Measurements from ENCODE around the gene MBNL3. TPM values are rescaled to one million over a fixed set of nuclear protein-coding genes. Genes with fewer than 3 reads are reported as not detected.

Gene MBNL3
- total RNA-seq, 2 experiments from 2014 or later = 30.0 TPM

DNA sequence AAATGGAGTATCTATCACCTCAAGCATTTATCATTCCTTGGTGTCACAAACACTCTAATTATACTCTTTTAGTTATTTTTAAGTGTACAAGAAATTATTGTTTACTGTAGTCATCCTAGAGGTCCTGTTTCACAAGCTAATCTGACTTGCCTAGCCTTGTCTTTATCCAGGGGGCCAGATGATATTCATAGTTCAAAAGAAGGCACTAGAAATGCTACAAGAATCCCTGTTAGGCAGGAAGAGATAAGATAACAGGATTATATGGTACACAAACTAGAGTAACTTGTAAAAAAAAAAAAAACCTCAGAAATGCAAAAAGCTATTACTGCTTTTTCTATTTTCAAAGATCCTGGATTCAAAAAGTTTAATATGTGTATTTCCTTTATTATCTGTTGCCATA lies 95.8 kb downstream of the MBNL3 start:
- Mint-ChIP-seq H3K27me3 (ENCODE audit: low read depth) (no peaks in the 10 kb centered on the region), H3K27ac (no peak overlapping the region), H3K4me1 (ENCODE audit: low read depth) (no peaks in the 10 kb centered on the region), H3K9me3 (ENCODE audit: insufficient read depth) (no peaks in the 10 kb centered on the region), H3K4me3 (no peak overlapping the region), H3K36me3 (ENCODE audit: low read depth) (peaks cover 3% of the 10 kb centered on the region)
- ATAC-seq (no peak), DNase-seq (no peak)
- ChIA-PET POLR2A (no interaction called here), CTCF (no interaction called here)

DNA sequence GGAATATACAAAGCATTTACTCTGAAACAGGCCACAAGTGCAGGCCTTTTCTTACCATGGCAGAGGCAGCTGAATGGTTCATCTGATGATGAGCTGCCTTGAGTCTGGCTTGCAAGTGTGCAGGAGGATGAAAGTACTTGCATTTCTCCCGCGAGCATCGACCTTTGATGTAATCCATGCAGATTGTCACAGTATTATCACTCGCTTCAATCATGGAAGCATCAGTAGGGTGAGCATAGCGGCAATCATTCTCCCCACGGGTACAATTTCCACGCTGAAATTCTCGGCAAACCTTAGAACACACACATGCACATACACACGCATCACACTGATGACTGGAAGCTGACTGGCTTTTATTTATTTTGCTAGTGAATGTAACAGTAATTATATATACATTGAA lies 98.0 kb downstream of the MBNL3 start:
- Mint-ChIP-seq H3K36me3 (ENCODE audit: low read depth) (peaks cover 5% of the 10 kb centered on the region), H3K27ac (no peak overlapping the region), H3K4me3 (no peak overlapping the region), H3K9me3 (ENCODE audit: insufficient read depth) (no peaks in the 10 kb centered on the region), H3K4me1 (ENCODE audit: low read depth) (no peaks in the 10 kb centered on the region), H3K27me3 (ENCODE audit: low read depth) (no peaks in the 10 kb centered on the region)
- POLR2A ChIA-PET = interaction anchor here (1.1 kb wide), 1 partner anchor 129 kb away, joined by 5 read pairs; no protein-coding TSS in a partner anchor
- no peak for DNase-seq
- ATAC-seq = no peak
- CTCF ChIA-PET = interaction anchor here (0.6 to 1.1 kb wide), 2 partner anchors 241 to 298 kb away, joined by 3 read pairs; no protein-coding TSS in a partner anchor

DNA sequence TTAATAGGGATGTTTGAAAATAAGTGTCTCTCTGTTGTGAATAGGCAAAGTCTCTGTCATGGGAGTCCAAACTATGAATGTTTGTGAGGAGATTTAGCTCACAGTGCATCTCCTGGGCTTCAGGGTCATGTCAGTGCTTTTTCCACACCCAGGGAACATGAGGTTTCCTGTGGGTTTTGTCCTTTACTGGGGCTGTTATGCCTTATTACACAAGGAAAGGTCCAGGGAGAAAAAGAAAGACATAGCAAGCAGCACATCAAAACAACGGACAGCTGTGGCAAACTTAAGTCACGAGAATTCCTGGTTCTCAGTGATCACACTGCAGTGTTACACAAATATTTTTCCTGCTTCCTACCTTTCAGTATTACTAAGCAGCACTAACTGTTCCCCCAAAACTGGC lies 99.4 kb downstream of the MBNL3 start:
- Mint-ChIP-seq H3K36me3 (ENCODE audit: low read depth) (peaks cover 5% of the 10 kb centered on the region), H3K9me3 (ENCODE audit: insufficient read depth) (no peaks in the 10 kb centered on the region), H3K4me3 (no peak overlapping the region), H3K4me1 (ENCODE audit: low read depth) (no peaks in the 10 kb centered on the region), H3K27ac (no peak overlapping the region), H3K27me3 (ENCODE audit: low read depth) (no peaks in the 10 kb centered on the region)
- ATAC-seq (no peak), DNase-seq (no peak)
- POLR2A ChIA-PET = no interaction called here
- CTCF ChIA-PET = no interaction called here

DNA sequence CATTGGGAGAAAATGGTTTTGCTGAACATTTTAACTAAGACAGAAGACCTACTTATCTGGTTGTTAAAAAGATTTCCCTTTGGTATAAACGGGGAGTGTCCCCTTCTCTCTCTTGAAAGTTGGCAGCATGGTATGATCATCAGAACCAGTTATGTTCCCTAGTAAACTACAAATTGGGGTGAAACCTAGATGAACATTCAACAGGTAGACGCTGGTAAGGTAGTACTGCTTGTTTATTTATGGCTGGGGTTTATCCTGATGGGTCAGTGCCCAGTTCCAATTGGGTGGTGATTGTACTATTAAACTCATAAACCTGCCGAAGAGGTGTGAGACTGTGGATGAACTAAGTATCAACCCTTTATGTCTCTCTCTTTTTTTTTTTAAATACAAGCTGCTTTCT lies 100.5 kb downstream of the MBNL3 start:
- DNase-seq (no peak), ATAC-seq (no peak)
- CTCF ChIA-PET = no interaction called here
- H3K36me3 Mint-ChIP-seq (ENCODE audit: low read depth) = peaks cover 5% of the 10 kb centered on the region
- H3K4me1 Mint-ChIP-seq (ENCODE audit: low read depth) = no peaks in the 10 kb centered on the region
- POLR2A ChIA-PET = no interaction called here
- no peak overlapping the region for H3K27ac Mint-ChIP-seq
- H3K9me3 Mint-ChIP-seq (ENCODE audit: insufficient read depth) = no peaks in the 10 kb centered on the region
- no peak overlapping the region for H3K4me3 Mint-ChIP-seq
- no peaks in the 10 kb centered on the region for H3K27me3 Mint-ChIP-seq (ENCODE audit: low read depth)

DNA sequence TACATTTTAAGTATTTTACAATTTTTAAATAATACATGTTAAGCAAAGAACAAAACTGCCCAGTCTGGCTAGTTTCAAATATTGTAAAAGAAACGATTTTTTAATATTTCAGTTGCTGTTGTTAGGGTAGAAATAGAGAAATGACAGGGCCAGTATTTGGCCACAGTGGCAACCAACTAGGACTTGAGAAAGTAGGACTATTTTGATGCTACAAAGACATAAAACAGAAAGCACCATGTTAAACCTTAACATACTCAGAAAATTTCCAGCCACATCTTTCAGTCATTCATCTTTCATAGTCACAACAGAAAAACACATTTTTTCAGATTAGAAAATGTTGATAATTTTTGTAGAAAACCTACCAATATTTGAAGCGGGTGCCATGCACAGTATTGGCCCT lies 104.5 kb downstream of the MBNL3 start:
- Mint-ChIP-seq H3K4me3 (no peak overlapping the region), H3K36me3 (ENCODE audit: low read depth) (peaks cover 15% of the 10 kb centered on the region), H3K4me1 (ENCODE audit: low read depth) (no peaks in the 10 kb centered on the region), H3K9me3 (ENCODE audit: insufficient read depth) (no peaks in the 10 kb centered on the region), H3K27me3 (ENCODE audit: low read depth) (no peaks in the 10 kb centered on the region), H3K27ac (no peak overlapping the region)
- DNase-seq (no peak), ATAC-seq (no peak)
- CTCF ChIA-PET = no interaction called here
- POLR2A ChIA-PET = no interaction called here

DNA sequence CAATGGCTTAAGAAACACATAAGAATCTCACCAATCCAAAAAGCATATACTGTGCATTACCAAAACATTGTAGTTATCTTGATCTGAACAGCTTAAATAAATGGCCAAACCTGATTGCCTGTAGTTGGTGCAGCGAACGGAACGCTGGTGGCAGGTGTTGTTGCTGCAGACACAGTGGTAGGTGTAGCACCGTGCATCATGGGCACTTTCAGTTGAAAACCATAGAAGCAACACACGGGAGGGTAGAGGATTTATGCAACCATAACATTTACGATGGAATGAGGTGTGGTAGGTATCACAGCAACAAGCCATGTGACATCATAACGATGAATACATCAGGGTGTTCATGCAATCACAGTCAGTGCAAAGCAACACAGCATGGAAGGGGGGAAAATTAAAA lies 106.8 kb downstream of the MBNL3 start:
- no peak for ATAC-seq
- H3K9me3 Mint-ChIP-seq (ENCODE audit: insufficient read depth) = no peaks in the 10 kb centered on the region
- no peaks in the 10 kb centered on the region for H3K4me1 Mint-ChIP-seq (ENCODE audit: low read depth)
- ChIA-PET CTCF (no interaction called here), POLR2A (no interaction called here)
- no peak overlapping the region for H3K4me3 Mint-ChIP-seq
- peaks cover 12% of the 10 kb centered on the region for H3K36me3 Mint-ChIP-seq (ENCODE audit: low read depth)
- H3K27ac Mint-ChIP-seq = no peak overlapping the region
- H3K27me3 Mint-ChIP-seq (ENCODE audit: low read depth) = no peaks in the 10 kb centered on the region
- DNase-seq = no peak

DNA sequence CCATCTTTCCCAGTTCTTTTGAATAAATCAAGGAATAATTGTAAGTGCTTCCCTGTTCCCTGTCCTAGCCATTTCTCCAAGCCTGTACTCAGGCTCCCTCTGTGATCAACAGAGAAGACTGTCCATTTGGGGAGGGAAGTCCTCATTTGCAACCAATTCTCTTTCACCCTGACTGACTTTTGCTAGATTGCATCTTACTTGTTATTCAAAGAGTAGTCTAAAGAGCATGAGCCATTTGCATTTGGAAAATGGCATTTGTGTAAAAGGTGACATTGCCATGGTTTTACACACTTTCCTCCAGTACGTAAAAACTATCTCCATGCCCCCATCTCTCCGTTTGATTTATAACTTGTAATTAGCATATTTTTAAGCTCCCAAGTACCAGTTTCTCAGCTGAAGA lies 110.6 kb downstream of the MBNL3 start:
- no peak for DNase-seq
- H3K36me3 Mint-ChIP-seq (ENCODE audit: low read depth) = peaks cover 10% of the 10 kb centered on the region
- CTCF ChIA-PET = no interaction called here
- no peaks in the 10 kb centered on the region for H3K9me3 Mint-ChIP-seq (ENCODE audit: insufficient read depth)
- ATAC-seq = no peak
- H3K27ac Mint-ChIP-seq = no peak overlapping the region
- no peak overlapping the region for H3K4me3 Mint-ChIP-seq
- POLR2A ChIA-PET = no interaction called here
- H3K27me3 Mint-ChIP-seq (ENCODE audit: low read depth) = no peaks in the 10 kb centered on the region
- H3K4me1 Mint-ChIP-seq (ENCODE audit: low read depth) = no peaks in the 10 kb centered on the region

DNA sequence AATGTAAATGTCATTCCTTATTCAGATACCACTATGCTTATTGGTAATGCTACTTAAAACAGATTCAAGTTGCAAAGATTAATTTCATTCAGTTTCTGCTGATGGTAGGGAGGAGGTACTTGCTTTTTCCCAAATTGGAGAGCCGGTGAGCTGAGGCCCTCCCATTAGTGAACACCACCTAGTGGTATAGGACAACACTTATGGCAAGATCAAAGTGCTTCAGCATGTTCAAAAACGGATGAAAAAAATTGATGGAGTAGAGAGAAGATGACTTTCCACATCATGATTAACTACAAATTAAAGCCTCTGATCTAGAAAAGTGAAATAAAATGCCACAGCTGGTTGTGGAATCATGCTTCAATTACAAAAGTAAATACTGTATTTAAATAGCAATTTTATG lies 112.9 kb downstream of the MBNL3 start:
- no peak for DNase-seq
- ATAC-seq = no peak
- H3K36me3 Mint-ChIP-seq (ENCODE audit: low read depth) = peaks cover 2% of the 10 kb centered on the region
- ChIA-PET POLR2A (no interaction called here), CTCF (no interaction called here)
- no peaks in the 10 kb centered on the region for H3K9me3 Mint-ChIP-seq (ENCODE audit: insufficient read depth)
- H3K4me3 Mint-ChIP-seq = no peak overlapping the region
- no peaks in the 10 kb centered on the region for H3K4me1 Mint-ChIP-seq (ENCODE audit: low read depth)
- H3K27ac Mint-ChIP-seq = no peak overlapping the region
- no peaks in the 10 kb centered on the region for H3K27me3 Mint-ChIP-seq (ENCODE audit: low read depth)

DNA sequence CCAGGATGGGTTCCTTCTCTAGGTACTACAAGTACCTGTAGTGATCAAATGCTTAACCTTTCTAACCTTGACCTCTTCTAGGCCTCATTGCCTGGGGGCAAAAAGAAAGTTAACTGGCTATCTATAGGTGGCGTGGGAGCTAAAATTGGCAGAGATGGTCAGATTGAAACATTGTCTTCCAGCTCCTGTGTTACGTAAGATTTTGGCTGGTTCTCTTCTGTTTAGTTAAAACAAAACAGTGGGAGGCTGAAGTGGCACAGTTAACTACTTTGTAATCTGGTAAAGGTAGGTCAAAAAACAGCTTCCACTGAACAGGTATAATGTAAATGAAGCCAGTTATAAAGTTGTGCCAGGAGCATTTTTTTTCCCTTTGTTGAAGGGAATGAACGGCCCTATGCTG lies 115.2 kb downstream of the MBNL3 start:
- POLR2A ChIA-PET = no interaction called here
- no peaks in the 10 kb centered on the region for H3K4me1 Mint-ChIP-seq (ENCODE audit: low read depth)
- H3K27ac Mint-ChIP-seq = no peak overlapping the region
- no peaks in the 10 kb centered on the region for H3K9me3 Mint-ChIP-seq (ENCODE audit: insufficient read depth)
- H3K27me3 Mint-ChIP-seq (ENCODE audit: low read depth) = no peaks in the 10 kb centered on the region
- no peak overlapping the region for H3K4me3 Mint-ChIP-seq
- CTCF ChIA-PET = no interaction called here
- no peaks in the 10 kb centered on the region for H3K36me3 Mint-ChIP-seq (ENCODE audit: low read depth)
- no peak for ATAC-seq
- no peak for DNase-seq

DNA sequence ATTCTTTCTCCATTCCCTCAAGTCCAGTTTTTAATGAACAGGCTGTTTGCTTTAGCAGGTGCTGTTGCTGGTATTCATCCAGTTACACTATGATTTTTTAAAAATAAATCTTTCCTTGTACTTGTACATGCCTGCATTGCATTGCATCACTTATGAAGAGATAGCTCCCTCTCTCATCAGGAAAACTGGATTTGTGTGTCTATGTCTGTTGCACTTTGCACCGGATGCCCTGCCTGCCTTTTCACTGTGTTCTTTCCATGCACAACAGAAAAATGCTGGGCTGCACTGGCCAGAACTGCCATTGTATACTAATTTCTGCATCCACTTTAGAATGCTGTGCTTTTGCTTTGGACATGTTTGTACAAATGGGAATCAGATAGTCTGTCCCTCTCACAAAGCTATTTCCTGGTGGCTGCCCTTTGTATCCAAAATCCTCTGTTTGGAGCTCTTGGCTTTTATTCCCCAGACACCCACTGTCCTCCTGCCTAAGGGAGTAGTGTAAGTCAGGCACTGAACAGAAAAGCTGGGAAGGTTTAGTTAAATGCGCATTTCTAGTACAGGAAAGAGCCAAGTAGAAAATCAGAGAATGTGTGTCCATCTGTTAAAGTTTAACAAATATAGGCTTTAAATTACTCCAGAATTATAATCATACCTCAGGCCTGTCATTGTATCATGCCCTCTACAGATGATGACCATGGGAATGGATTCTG lies 119.1 kb downstream of the MBNL3 start:
- H3K27ac Mint-ChIP-seq = no peak overlapping the region
- ChIA-PET CTCF (no interaction called here), POLR2A (no interaction called here)
- no peaks in the 10 kb centered on the region for H3K36me3 Mint-ChIP-seq (ENCODE audit: low read depth)
- H3K27me3 Mint-ChIP-seq (ENCODE audit: low read depth) = no peaks in the 10 kb centered on the region
- H3K4me1 Mint-ChIP-seq (ENCODE audit: low read depth) = no peaks in the 10 kb centered on the region
- H3K9me3 Mint-ChIP-seq (ENCODE audit: insufficient read depth) = no peaks in the 10 kb centered on the region
- ATAC-seq (no peak), DNase-seq (no peak)
- H3K4me3 Mint-ChIP-seq = no peak overlapping the region

DNA sequence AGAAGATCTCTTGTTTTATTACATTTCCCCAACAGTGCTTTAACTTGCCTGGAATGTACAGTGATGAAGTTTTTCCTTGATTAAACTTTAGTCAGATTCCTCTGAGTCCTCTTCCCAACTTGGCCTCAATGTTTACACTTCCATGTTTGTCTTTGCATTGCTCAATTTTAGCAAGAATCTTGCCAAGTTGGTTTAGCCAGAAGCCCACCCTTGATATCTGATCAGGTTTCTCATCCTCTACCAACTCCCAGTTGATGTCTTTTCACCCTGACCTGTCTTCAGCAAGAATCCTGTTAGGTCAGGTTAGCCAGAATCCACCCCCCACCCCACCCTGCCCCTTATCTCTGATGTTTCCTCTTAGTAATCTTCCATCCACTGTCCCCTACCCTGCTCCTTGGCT lies 120.9 kb downstream of the MBNL3 start:
- Mint-ChIP-seq H3K36me3 (ENCODE audit: low read depth) (no peaks in the 10 kb centered on the region), H3K9me3 (ENCODE audit: insufficient read depth) (no peaks in the 10 kb centered on the region), H3K4me1 (ENCODE audit: low read depth) (no peaks in the 10 kb centered on the region), H3K4me3 (no peak overlapping the region), H3K27ac (no peak overlapping the region), H3K27me3 (ENCODE audit: low read depth) (no peaks in the 10 kb centered on the region)
- ATAC-seq (no peak), DNase-seq (no peak)
- ChIA-PET POLR2A (no interaction called here), CTCF (no interaction called here)

DNA sequence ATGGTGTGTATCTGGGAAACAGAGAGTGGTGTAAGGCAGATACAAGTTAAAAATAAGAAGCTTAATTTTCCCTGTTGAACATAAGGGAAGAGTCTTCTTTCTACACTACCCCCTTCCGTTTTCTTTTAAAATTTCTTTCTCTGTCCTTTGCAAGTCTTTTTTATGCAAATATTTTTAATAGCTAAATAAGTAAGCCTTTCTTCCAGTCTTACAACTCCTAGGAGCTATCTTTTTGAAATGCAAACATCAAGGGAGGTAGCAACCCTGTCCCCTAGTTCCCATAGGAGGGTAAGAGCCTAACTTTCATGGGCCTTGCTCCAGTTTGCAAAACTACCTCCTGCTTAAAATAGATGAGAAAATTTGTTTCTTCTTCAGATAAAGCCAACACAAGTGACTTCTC lies 121.5 kb downstream of the MBNL3 start:
- H3K27ac Mint-ChIP-seq = no peak overlapping the region
- no peak for DNase-seq
- ATAC-seq = no peak
- ChIA-PET POLR2A (no interaction called here), CTCF (no interaction called here)
- no peaks in the 10 kb centered on the region for H3K36me3 Mint-ChIP-seq (ENCODE audit: low read depth)
- H3K27me3 Mint-ChIP-seq (ENCODE audit: low read depth) = no peaks in the 10 kb centered on the region
- H3K4me1 Mint-ChIP-seq (ENCODE audit: low read depth) = no peaks in the 10 kb centered on the region
- no peaks in the 10 kb centered on the region for H3K9me3 Mint-ChIP-seq (ENCODE audit: insufficient read depth)
- no peak overlapping the region for H3K4me3 Mint-ChIP-seq

DNA sequence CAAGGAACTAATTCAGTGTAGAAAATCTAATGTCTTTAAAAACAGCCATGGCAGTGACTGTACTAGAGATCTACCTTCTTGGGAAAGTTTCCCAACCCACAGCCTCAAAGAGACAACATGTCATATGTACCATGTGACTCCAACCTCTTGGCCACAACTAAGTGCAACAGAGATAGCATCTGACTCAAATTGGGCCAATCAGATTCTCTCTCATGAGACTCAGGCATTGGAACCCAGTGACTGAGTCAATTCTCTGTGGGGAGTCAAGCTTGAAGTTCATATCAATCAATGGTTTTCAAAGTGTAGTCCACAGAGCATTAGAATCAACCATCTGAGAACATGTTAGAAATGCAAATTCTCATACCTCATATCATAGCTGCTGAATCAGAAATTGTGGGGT lies 123.3 kb downstream of the MBNL3 start:
- ATAC-seq = no peak
- Mint-ChIP-seq H3K4me3 (no peak overlapping the region), H3K9me3 (ENCODE audit: insufficient read depth) (no peaks in the 10 kb centered on the region), H3K27ac (no peak overlapping the region), H3K27me3 (ENCODE audit: low read depth) (no peaks in the 10 kb centered on the region), H3K36me3 (ENCODE audit: low read depth) (no peaks in the 10 kb centered on the region), H3K4me1 (ENCODE audit: low read depth) (no peaks in the 10 kb centered on the region)
- ChIA-PET POLR2A (no interaction called here), CTCF (interaction anchor here (1.3 kb wide), 1 partner anchor 10 kb away, joined by 3 read pairs; no protein-coding TSS in a partner anchor)
- DNase-seq = no peak

Data from activated CD8-positive, alpha-beta T cell treated with anti-CD3 and anti-CD28 coated beads, Interleukin-2, amount 10 ng/mL, durations not matched to agents 7 days and 5 days (primary cell).